ENCODE data around the gene MMP20.

Gene MMP20

GRCh38 chr11:102564110-102564509, 61.0 kb downstream of the MMP20 start:
- H3K27ac ChIP-seq, result no peak overlapping the region
- TF ChIP-seq CTCF (IDR thresholded peaks at IDR 0.05; ENCODE audit: low read depth, low read length), result no peak
- H3K4me3 ChIP-seq (ENCODE audit: low read depth, low read length), result no peak overlapping the region
- H3K27me3 ChIP-seq (ENCODE audit: insufficient read depth, low read depth, severe bottlenecking), result no peaks in the 10 kb centered on the region
- DNase-seq, result no peak
- no peaks in the 10 kb centered on the region for H3K36me3 ChIP-seq
- peaks cover 5% of the 10 kb centered on the region for H3K9me3 ChIP-seq (ENCODE audit: severe bottlenecking)

GRCh38 chr11:102561636-102562035, 63.5 kb downstream of the MMP20 start:
- Histone ChIP-seq H3K27me3 (ENCODE audit: insufficient read depth, low read depth, severe bottlenecking) (no peaks in the 10 kb centered on the region), H3K9me3 (ENCODE audit: severe bottlenecking) (no peaks in the 10 kb centered on the region), H3K4me3 (ENCODE audit: low read depth, low read length) (no peak overlapping the region), H3K27ac (no peak overlapping the region), H3K36me3 (no peaks in the 10 kb centered on the region)
- no peak for TF ChIP-seq CTCF (IDR thresholded peaks at IDR 0.05; ENCODE audit: low read depth, low read length)
- no peak for DNase-seq

- Histone ChIP-seq H3K27ac (no peak overlapping the region), H3K4me3 (ENCODE audit: low read depth, low read length) (no peak overlapping the region), H3K27me3 (ENCODE audit: insufficient read depth, low read depth, severe bottlenecking) (no peaks in the 10 kb centered on the region), H3K36me3 (no peaks in the 10 kb centered on the region), H3K9me3 (ENCODE audit: severe bottlenecking) (no peaks in the 10 kb centered on the region)
- DNase-seq, result no peak
- no peak for TF ChIP-seq CTCF (IDR thresholded peaks at IDR 0.05; ENCODE audit: low read depth, low read length)
These were observed 64.5 kb downstream of the MMP20 start for GRCh38 chr11:102560555-102561011.

GRCh38 chr11:102559839-102560238, 65.3 kb downstream of the MMP20 start:
- TF ChIP-seq CTCF (IDR thresholded peaks at IDR 0.05; ENCODE audit: low read depth, low read length), result no peak
- DNase-seq, result no peak
- Histone ChIP-seq H3K27me3 (ENCODE audit: insufficient read depth, low read depth, severe bottlenecking) (no peaks in the 10 kb centered on the region), H3K36me3 (no peaks in the 10 kb centered on the region), H3K4me3 (ENCODE audit: low read depth, low read length) (no peak overlapping the region), H3K27ac (no peak overlapping the region), H3K9me3 (ENCODE audit: severe bottlenecking) (no peaks in the 10 kb centered on the region)

GRCh38 chr11:102555091-102555490, 70.0 kb downstream of the MMP20 start:
- H3K27me3 ChIP-seq (ENCODE audit: insufficient read depth, low read depth, severe bottlenecking), result no peaks in the 10 kb centered on the region
- DNase-seq, result no peak
- no peaks in the 10 kb centered on the region for H3K9me3 ChIP-seq (ENCODE audit: severe bottlenecking)
- TF ChIP-seq CTCF (IDR thresholded peaks at IDR 0.05; ENCODE audit: low read depth, low read length), result no peak
- no peak overlapping the region for H3K4me3 ChIP-seq (ENCODE audit: low read depth, low read length)
- H3K27ac ChIP-seq, result no peak overlapping the region
- no peaks in the 10 kb centered on the region for H3K36me3 ChIP-seq

GRCh38 chr11:102553835-102554282, 71.3 kb downstream of the MMP20 start:
- no peak for TF ChIP-seq CTCF (IDR thresholded peaks at IDR 0.05; ENCODE audit: low read depth, low read length)
- no peak for DNase-seq
- Histone ChIP-seq H3K9me3 (ENCODE audit: severe bottlenecking) (no peaks in the 10 kb centered on the region), H3K27ac (no peak overlapping the region), H3K27me3 (ENCODE audit: insufficient read depth, low read depth, severe bottlenecking) (no peaks in the 10 kb centered on the region), H3K36me3 (no peaks in the 10 kb centered on the region), H3K4me3 (ENCODE audit: low read depth, low read length) (no peak overlapping the region)
